ENCODE measurements around the gene PAPLN. TPM values are rescaled to one million over a fixed set of nuclear protein-coding genes. Genes with fewer than 3 reads are reported as not detected.

Gene PAPLN
- total and polyA plus RNA-seq, 2 of the 8 experiments (the other 6 are each of a cell fraction or from before 2014, with no cell fraction given) = 14.8 to 25.6 TPM

DNA sequence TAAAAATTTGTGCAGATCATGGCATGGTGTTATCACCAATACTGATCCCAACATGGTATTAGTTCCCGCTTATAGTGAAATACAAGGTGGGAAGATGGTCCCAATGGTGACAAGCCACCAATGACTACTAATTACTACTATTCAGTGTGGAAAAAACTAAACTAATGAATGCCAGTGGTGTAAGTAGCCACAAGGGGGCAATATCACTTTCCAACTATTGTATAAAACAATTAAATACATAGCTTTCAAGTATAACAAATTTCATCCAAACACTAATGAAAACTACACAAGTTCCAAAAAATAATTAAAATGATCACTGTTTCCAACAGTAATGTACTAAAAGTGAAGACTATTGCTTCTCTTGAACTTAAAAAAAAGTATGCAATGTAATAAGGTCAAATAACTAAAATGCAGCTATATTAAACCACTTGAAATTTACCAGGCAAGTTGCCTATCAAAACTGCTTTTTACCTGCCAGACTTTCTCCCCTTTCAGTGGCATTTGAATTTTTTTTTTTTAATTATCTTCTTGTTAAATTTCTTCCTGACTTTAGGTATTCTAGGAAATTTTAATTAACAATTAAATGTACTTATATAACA is 58.0 kb downstream of the PAPLN start:
- Histone ChIP-seq H3K9ac (replicated peaks in 1 of 4; ENCODE audit: extremely low read depth in 1 of 4, low read depth in 3 of 4, low read length in 3 of 4) (no peak overlapping the region), H4K91ac (replicated peaks; ENCODE audit: insufficient read length, low read length) (no peak overlapping the region), H3K27me3 (replicated peaks in 1 of 4; ENCODE audit: control insufficient read depth in 3 of 4, extremely low read depth in 1 of 4, insufficient read depth in 3 of 4, low read length in 3 of 4) (no peaks in the 10 kb centered on the region), H3K23ac (ENCODE audit: insufficient read length) (no peak overlapping the region), H2BK12ac (ENCODE audit: low read depth, low read length) (no peak overlapping the region), H3K4me1 (replicated peaks in 1 of 4; ENCODE audit: control insufficient read depth in 3 of 4, insufficient read depth in 4 of 4, low read length in 3 of 4) (peaks cover 0 to 3% (median 1%) of the 10 kb centered on the region in 4 experiments; a peak in 2 of 7 replicates), H2BK5ac (ENCODE audit: low read depth, low read length) (no peak overlapping the region), H3K27ac (ENCODE audit: low read depth, low read length) (no peak overlapping the region), H2BK15ac (ENCODE audit: low read length) (no peak overlapping the region), H2BK20ac (ENCODE audit: low read length) (no peak overlapping the region), H3K14ac (ENCODE audit: insufficient read length) (no peak overlapping the region), H3K4ac (replicated peaks; ENCODE audit: insufficient read length, low read depth, low read length) (no peak overlapping the region), H2AK5ac (ENCODE audit: low read depth, low read length) (no peak overlapping the region), H3K18ac (ENCODE audit: extremely low read depth, low read length) (no peak overlapping the region), H3K4me2 (ENCODE audit: insufficient read depth in 1 of 2, low read depth in 2 of 2, low read length in 2 of 2) (no peak overlapping the region), H2AFZ (ENCODE audit: low read length) (no peak overlapping the region), H2BK120ac (replicated peaks; ENCODE audit: low read depth, low read length) (no peak overlapping the region), H3K79me1 (ENCODE audit: low read depth, low read length) (no peaks in the 10 kb centered on the region), H3K36me3 (ENCODE audit: control insufficient read depth in 2 of 4, insufficient read depth in 4 of 4, low read length in 3 of 4) (peaks cover 0 to 7% (median 4%) of the 10 kb centered on the region in 4 experiments; a peak in 3 of 8 replicates), H3K9me3 (ENCODE audit: insufficient read depth in 2 of 2, low read depth in 1 of 2, low read length in 1 of 2) (no peaks in the 10 kb centered on the region), H3K79me2 (ENCODE audit: control insufficient read depth in 1 of 2, insufficient read depth in 2 of 2, low read length in 2 of 2) (no peaks in the 10 kb centered on the region), H4K20me1 (replicated peaks in 1 of 2; ENCODE audit: control insufficient read depth in 1 of 2, insufficient read depth in 2 of 2, low read length in 2 of 2) (no peaks in the 10 kb centered on the region), H3K56ac (replicated peaks; ENCODE audit: insufficient read length, low read depth, low read length) (no peak overlapping the region), H3K4me3 (ENCODE audit: extremely low read depth in 1 of 4, insufficient read depth in 2 of 4, low read depth in 3 of 4, low read length in 4 of 4) (no peak overlapping the region), H4K8ac (ENCODE audit: extremely low read depth, insufficient read depth, low read length) (no peak overlapping the region), H3K23me2 (ENCODE audit: low read depth, low read length) (no peaks in the 10 kb centered on the region), H4K5ac (ENCODE audit: insufficient read length, low read depth, low read length) (no peak overlapping the region)
- DNase-seq (ENCODE audit: low read depth in 1 of 2, low spot score in 2 of 2) = no peak
- ChIA-PET CTCF (ENCODE audit: partially characterized antibody) (interaction anchor here (0.5 to 2.6 kb wide), 64 partner anchors 10 to 961 kb away, joined by 3 to 34 read pairs (median 4); partner anchors contain the start of gene NUMB), POLR2A (ENCODE audit: partially characterized antibody) (interaction anchor here (0.6 to 2.2 kb wide), 3 partner anchors 12 to 177 kb away, joined by 4 to 8 read pairs (median 8); no protein-coding TSS in a partner anchor)
- FAIRE-seq = peak; percentile 65
- WGBS, 2 experiments (ENCODE audit: extremely low coverage in 1 of 2, insufficient coverage in 1 of 2, insufficient read length in 1 of 2, insufficient replicate concordance in 2 of 2, low coverage in 1 of 2, low lambda C conversion rate in 2 of 2, missing lambda C conversion rate in 1 of 2) = 89% methylated on average over 1 of the region's 1 CpG; no CpG with 5 or more reads in 1 of the 2 experiments
- TF ChIP-seq EP300 (IDR thresholded peaks at IDR 0.05; ENCODE audit: borderline replicate concordance in 1 of 2, low read depth in 2 of 2, low read length in 2 of 2) (no peak), RAD21 (IDR thresholded peaks at IDR 0.05 in 1 of 2, conservative IDR thresholded peaks at IDR 0.05 in 1 of 2; ENCODE audit: low read depth in 2 of 2, low read length in 2 of 2) (peak; percentile 40 to 48)

All from H1 (cell line).